Activated T-cell treated with anti-CD3 and anti-CD28 coated beads, Interleukin-2, amount 50 U/mL, for 1 hour (primary cell): ENCODE measurements around the gene HEPHL1.

Experiments used
- DNase-seq: peaks from one replicate; pipeline ENCODE4 v3.0.0-alpha.2; 2020

Gene HEPHL1

DNA sequence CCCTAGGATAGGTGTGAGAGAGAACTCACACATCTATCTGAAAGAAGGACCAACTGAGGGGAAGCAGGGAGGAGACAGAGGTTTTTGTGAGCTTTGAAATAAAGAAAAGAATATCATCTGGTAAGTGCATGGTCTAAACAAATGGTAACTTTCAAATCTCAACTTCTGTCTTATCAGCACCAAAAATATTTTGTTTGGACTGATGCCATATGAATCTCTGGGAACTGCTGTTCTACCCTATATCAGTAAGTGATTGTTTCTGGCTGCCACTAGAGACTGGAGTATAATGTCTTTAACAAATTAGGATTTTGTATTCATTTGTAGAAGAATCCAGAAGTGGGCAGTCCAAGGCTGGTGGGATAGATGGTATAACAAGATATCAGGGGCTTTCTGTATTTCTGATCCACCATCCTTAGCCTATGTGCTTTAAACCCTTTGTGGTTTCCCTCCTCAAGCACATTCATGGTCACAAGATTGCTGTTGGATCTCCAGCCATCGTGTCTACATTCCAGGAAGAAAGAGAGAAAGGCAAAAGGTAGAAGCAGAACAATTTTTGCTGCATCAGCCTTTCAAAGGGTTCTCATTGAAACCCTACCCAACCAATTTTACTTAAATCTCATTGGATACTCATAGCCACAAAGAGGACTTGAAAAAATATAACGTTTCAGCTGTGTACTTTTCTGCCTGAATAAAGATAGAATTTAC lies 4.7 kb downstream of the HEPHL1 start:
- DNase-seq, result no peak

DNA sequence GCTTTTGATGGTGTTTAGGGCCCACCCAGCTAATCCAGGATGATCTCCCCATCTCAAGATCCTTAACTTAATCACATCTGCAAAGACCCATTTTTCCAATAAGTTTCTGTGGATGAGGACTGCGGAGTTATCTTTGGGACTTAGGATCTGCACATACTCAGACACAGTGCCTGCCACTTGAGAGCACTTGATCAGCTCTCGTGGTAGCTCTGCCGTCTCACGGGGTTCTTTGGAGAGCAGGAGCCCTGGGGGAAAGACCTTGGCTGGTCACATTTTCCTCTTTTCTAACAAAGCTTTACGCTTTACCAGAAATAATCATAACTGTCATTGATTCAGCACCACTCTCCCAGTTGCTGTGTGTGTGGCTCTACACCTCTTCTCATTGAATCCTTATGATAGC lies 6.1 kb downstream of the HEPHL1 start:
- no peak for DNase-seq

DNA sequence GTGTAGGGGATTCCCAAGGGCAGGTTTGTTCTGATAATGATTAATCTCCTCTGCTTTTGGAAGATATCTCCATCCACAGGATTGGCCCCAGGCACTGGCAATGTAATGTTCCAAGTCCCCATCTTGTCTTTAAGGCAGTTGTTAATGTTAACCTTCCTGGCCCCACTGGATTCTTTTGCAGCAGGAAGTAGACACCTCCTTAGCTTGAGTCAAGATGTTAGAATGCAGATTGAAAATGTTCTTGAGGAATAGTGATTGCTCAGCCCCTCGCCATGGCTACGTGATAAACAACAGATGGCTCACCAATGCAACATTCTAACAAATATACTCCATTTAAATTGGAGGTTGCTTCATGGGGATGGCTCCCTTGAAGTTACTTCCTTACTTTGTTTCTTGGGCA lies 7.3 kb downstream of the HEPHL1 start:
- DNase-seq, result no peak

DNA sequence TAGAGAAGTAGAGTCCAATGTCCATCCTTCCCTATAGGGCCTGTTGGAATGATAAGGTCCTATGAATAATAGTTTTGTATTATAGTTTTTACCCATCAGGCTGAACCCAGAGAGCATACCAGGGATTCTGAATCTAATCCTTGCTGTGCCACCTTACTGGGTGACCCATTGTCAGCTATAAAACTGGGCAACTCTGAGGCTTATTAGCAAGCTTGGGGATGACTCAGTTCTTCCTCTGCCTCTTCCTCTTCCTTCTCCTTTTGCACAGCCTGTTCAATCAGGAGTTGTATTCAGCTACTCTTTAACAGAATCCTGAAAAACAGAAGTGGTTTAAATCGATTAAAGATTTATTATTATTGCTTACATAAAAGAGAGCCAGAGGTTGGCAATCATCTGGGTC lies 8.9 kb downstream of the HEPHL1 start:
- DNase-seq, result no peak

DNA sequence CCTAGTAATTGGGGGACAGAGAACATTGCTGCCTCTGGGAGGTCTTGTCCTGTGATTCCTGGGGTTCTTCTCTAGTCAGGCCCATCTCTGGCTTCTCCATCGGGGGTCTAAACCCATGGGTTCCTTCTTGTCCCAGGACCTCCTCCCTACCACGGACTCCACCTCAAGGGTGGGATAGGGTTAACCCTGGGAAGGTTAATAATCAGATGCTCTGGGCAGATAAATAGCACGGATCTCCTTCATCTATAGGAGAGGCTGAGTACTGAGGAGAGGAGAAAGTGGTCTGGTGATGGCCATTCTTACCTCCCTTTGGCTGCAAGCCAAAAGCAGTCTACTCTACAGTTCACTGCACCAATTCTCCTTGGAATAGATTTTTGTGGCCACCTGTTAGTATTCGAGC lies 10.5 kb downstream of the HEPHL1 start:
- DNase-seq, result no peak

DNA sequence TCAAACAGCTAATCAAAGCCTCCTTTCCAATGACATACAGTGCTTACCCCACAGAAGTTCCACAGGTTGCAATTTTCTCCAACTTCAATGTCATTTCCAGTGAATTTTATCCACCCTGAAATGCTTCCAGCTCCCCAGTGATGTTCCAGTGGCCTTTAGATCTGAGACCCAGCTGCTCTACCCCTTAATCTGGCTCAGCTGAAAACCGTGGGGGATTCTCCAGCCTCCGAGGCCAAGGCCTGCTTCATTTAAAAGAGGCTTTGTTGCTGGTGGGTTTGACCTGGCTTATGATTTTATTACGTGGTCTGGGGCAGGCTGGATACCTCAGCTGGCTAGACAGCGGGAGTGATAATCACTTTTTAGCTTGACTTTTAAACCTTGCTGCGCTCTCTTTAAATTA lies 10.9 kb downstream of the HEPHL1 start:
- DNase-seq, result no peak

DNA sequence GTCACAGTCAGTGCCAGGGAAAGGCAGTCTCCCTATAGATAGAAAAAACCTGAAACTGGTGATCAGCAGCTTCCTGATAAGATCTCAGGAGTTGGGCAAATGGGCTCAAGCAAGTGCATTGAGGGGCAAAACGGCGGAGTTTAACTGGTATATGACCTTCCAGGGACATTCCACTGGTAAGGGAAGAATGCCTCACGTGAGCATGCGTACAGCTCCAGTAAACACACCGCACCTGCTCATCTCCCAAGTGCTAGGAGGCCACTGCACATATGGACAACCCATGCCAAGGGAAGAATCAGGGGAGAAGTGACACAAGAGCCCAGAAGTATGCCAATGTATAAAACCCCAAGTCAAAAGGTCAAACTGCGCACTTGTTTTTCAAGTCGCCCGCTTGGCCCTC lies 11.6 kb downstream of the HEPHL1 start:
- no peak for DNase-seq

DNA sequence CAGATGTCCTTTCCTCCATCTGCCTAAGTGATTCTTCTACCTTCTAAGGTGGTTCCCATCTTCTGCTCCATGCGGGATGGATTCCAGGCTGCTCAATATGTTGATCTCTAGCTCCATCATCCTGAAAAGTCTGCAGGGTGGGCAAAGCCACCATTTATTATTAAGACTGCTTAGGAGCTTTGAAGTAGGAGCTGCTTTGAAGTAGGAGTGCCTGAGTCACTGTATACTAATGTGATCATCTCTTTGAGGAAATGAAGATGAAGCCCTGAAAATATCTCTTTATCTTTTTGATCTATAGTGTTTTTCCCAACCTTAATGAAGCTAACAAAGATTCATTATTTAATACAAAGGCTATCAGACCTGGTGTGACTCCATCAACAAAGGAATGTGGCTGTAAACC lies 13.1 kb downstream of the HEPHL1 start:
- no peak for DNase-seq

DNA sequence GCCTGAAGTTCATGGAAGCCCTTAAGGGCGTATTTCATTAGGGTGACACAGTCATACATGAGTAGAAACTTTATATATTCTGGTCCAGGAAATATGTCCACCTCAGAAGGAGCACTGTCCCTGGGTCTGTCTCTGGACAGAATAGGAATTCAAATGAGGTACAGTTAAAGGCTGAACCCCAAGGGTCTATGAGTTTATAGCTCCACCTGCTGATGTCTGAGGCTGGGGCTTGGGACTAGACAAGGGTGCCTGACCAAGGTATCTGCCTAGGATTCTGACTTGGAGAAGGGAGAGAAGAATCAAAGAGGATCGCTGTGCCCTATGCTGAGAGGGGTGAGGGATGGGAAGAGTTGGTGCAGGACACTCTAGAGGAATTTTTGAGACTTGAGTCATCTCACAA lies 14.9 kb downstream of the HEPHL1 start:
- DNase-seq, result no peak

DNA sequence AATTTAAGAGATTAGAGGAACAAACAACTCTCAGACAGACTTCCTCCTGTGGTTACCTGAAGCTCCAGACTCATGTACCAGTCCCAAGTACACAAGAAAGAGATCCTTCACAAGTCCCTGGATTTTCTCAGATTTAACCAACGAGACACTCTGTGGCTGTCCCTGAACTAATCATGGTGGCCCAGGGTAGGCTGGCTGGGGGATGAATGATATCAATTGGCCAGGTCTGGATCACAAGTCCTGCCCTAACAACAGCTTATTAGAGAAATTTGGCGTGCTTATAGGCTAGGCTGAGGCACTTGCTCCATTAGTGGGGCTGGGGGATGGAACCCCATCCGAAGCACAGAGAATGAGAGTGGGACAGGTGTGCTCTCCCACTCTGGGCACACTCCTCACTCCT lies 22.1 kb downstream of the HEPHL1 start:
- DNase-seq, result no peak

DNA sequence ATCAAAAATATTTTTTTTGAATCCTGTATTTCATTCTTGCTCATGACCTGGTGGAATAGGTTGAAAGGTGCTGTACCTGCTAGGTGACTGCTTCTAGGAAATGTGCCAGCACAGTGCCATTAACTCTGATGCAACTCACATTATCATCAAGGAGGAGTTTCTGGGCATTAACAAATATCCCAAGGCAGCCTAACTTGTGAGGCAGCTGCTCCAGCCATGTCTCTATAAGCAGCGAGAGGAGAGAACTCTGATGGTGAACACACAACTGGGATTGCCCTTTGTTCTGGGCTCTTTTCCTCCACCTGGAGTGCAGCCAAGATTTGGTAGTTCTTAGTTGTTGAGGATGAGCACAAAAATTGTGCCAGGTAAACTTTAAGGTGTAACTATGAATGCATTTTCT lies 25.6 kb downstream of the HEPHL1 start:
- no peak for DNase-seq

DNA sequence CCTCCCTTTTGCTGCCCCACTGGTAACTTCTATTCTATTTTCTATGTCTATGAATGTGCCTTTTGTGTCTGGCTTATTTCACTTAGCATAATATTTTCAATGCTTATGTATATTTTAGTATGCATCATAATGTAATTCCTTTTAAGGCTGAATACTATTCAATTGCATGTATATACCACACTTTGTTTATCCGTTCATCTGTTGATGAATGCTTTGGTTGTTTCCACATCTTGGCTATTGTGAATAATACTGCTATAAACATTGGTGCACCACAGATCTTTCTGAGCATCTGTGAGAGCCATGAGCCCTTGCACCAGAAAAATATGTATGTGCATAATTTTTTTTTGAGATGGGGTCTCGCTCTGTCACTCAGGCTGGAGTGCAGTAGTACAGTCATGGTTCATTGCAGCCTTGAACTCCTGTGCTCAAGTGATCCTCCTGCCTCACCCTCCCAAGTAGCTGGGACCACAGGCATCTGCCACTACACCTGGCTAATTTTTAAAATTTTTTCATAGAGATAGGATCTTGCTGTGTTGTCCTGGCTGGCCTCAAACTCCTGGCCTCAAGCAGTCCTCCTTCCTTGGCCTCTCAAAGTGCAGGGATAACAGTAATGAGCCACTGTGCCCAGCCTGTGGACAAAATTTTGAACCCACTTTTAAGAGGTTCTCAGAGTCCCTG lies 27.0 kb downstream of the HEPHL1 start:
- no peak for DNase-seq

DNA sequence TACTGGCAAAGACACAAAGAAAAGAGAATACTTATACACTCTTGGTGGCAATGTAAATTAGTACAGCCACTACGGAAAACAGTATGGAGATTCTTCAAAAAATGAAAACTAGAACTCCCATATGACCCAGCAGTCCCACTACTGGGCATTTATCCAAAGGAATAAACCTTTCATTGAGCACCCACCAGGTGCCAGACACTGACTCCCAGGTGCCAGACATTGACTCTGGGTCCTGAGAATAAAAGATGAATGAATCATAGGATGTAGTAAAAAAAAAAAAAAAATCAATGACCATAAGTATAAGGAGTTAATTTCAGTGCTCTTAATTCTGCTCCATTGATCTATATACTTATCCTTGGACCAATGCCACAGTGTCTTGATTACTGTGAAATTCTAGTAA lies 28.2 kb downstream of the HEPHL1 start:
- DNase-seq, result no peak

DNA sequence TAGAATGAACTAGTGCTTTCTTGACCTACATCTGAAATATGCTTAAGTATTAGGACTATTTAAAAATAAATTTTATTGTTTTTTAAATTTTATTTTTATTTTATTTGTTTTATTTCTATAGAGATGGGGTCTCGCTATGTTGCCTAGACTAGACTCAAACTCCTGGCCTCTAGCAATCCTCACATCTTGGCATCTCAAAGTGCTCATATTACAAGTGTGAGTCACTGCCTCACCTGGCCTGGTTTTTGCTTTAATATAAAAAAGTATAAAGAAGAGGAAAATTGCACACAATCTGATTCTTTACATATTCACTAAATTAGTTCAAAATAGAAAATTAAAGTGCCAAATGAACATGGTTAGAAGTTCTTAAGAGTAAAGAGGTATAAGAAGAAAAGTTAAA lies 37.5 kb downstream of the HEPHL1 start:
- no peak for DNase-seq

DNA sequence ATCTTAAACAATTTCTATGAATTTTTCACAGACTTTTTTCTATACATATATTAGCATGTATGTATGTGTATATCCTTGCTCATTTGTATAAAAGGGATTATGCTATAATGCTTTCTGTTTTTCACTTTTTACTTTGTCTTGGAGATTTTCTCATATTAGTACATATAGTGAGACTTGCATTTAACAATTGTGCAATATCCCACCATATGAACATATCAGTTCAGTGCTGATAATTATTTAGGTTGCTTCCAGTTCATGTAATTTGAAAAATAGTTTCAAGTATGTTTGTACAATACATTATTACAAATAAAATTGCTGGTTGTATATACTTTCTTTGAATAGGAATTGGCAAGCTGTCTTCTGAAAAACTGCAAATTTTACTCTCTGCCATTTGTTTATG lies 37.9 kb downstream of the HEPHL1 start:
- no peak for DNase-seq

DNA sequence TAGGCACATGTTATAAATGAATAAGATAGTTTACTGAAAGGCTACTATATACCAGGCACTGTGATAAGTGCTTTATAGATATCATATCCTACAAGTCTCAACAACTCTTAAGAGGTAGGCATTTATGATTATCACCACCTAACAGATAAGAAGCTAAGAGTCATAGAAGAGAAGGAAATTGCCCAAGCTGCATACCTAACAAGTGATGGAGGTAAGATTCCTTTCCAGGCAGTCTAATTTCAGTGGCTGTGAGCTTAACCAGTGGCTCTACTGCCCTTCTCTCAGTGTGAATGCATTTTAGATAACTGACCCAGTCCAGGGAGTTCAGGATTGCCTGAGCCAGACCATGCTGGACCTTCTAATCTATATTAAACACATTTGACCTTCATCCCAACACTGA lies 39.2 kb downstream of the HEPHL1 start:
- DNase-seq, result no peak

DNA sequence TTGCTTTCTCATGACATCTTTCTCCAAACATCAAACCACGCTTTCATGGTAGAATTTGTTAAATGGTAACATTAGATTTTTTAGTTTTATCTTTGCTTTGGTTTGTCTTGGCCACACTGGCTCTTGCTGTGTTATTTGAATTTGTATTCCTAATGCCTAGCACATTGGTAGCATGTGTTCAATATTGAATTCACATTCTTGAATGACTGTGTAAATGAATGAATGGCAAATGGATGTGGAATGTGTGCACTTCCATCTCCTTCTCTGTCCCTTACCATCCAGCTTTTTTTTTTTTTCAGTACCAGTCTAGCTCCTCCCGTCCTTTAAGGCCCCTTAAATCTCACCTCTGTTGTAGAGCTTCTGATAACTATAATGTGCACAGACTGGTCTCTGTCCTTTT lies 41.2 kb downstream of the HEPHL1 start:
- DNase-seq, result no peak

DNA sequence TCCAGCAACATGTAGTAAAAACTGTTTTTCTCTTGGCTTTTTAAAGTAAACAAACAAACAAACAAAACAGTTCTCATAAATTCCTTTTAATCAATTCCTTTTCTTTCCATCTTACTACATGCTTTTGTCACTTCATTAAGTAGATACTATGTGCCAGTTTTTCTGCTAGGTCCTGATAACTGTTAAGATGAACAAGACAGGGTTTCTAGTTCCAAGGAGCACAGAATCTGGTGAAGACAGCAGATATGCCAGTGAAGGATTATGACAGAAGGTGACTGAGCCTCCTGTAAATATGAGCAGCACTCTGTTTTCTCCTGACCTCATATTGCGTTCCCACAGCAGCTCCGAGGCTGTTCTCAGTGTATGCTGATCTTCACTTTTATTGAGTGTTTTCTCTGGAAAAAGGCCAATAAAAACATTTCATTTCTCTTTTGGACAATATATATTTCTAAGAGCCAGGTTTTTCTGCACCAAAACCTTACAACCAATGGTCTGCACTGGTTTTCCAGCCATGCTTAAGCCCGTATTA lies 45.8 kb downstream of the HEPHL1 start:
- DNase-seq, result no peak

DNA sequence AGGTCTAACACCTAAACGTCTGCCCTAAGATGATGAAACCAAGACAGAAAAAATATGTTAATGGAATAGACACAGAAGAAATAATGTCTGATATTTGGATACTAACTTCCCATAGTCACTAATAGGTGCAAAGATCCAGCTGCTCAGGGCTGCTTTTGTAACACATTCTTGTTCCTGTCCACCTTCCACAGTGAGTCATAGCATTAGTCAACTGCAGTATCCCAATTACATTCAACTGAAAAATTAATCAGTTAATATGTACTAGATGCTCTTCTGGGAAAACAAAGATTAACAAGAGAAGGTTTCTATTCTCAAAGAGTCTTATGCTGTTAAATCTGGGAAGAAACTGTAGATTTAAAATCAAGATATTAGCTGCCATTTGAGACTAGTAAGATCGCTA lies 47.6 kb downstream of the HEPHL1 start:
- DNase-seq, result no peak

DNA sequence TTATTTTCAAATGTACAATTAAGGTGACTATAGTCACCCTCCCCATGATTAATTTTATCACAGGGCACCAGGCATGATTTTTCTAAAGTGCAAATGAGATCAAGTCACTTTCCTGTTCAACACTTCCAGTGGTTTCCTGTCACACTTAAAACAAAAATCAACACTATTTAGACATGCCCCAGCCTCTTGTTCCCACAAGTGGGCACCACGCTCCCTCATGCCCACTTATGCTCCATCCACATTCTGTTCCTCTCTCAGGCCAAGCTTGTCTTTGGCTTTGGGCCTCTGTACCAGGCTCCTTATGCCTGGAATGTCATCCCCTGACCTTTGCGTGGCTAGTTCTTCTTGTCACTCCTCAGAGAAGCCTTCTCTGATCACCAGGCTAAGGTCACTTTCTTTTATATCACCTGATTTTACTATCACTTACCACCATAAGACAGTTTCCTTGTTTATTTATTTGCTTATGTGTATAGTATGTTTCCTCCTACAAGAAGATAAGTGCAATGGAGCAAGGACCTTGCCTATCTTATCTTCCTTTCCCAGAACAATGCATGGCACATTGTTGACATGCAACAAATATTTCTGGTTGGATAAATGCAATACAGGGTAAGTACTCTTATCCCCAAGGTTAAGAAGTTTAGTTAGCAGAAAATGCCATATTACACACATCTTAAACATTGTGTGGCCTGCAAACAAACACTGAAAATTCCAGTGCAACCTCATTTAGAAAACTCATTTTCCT lies 56.6 kb downstream of the HEPHL1 start:
- DNase-seq, result no peak

DNA sequence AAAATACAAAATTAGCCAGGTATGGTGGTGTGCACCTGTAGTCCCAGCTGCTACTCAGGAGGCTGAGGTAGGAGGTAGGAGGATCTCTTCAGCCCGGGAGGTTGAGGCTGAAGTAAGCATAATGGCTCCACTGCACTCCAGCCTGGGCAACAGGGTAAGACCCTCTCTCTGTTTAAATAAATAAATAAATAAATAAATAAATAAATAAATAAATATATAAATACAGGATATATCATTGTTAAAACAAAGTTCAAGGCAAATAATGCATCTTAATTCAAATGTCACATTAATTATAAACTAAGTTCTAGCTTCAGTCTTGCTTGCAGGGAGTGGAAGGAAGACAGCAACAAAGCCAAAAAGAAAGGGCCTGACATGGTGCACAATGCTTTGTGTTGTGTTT lies 63.0 kb downstream of the HEPHL1 start:
- DNase-seq, result no peak

DNA sequence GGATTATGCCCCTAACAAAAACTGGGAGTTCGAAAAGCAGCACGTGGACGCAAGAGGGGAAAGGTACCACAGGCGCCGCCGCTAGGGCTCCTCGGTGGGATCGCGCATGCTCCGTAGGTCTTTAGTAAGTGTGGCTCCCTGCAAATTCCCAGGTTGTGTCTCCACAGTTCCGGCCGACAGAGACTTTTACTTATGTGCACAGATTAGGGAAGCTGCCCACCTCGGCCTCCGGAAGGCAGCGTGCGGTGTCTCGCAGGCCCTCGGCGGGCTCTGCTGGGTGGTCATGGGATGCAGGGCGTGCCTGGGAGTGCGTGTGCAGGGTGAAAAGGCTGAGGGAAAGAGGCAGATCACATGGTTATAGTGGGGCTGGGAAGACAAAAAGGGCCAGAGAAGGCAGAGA lies 67.8 kb downstream of the HEPHL1 start:
- DNase-seq, result no peak

DNA sequence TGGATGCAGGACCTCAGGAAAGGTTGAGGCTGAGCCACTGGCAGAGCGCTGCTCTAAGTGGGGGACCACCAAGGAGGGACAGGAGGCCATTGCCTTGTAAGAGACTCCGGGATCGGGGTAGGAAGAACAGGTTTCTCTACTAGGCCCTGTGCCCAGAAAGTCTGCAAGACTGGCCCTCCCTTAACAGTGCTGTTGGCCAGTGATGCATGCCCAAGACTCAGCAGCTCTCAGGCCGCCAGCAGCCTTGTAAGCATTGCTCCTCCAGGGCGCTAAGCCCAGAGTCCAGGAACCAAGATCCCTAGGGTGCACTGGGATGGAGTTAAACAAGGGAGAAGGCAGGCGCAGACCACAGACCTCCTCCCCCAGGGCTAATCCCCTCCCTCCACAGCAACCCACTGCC lies 68.2 kb downstream of the HEPHL1 start:
- DNase-seq, result no peak

DNA sequence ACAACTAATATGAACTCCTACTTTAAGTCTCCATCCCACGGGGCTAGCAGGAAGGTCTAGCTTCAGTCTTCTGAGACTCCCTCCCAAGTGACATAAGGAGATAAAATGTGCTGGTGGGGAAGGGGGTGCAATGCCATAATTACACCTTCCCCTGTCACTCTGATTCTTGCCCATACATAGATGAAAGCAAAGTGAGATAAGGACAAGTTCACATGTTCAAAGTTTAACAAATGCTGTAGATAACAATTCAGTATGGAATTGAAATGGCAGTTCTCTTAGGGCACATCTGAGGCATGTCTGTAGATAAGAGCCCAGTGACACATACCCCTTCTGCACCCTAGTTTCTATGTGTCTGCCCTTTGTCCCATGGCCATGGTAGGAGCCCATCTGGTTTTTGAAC lies 69.2 kb downstream of the HEPHL1 start:
- DNase-seq, result no peak
